Gastrocnemius medialis (tissue), 4 donors: ENCODE data around the gene BTBD16. TPM values are rescaled to one million over a fixed set of nuclear protein-coding genes. Genes with fewer than 3 reads are reported as not detected.

ENCODE experiments used
- ATAC-seq, 2 donors: fragments of 150-250 bp; one replicate each; pipeline ENCODE4 v1.9.1; 2016
- DNase-seq, 2 donors: peaks; one replicate each; pipeline ENCODE4 v3.0.0-alpha.2; 2019
- H3K27ac ChIP-seq, 4 donors: fragments of 200-600 bp; sonication (generic); 1 replicate in 1 of 4; 2 replicates in 3 of 4; pipeline ENCODE4 v1.5.1; 2016 to 2018; ENCODE audit warnings: mild to moderate bottlenecking in 2 of 4, moderate library complexity in 1 of 4
- H3K27me3 ChIP-seq, 3 donors: fragments of 200-600 bp; sonication (generic) in 2 of 3; 1 replicate in 1 of 3; 2 replicates in 2 of 3; pipeline versions ENCODE4 v1.5.1 to v1.6.0; 2016 to 2019; ENCODE audit warnings: mild to moderate bottlenecking in 1 of 3, moderate library complexity in 1 of 3
- H3K36me3 ChIP-seq, 2 donors: fragments of 200-600 bp; sonication (generic) in 1 of 2; one replicate each; pipeline ENCODE4 v1.5.1; 2017 to 2018
- H3K4me1 ChIP-seq, 2 donors: fragments of 200-600 bp; sonication (generic) in 1 of 2; one replicate each; pipeline ENCODE4 v1.5.1; 2016 to 2017; ENCODE audit warnings: mild to moderate bottlenecking in 2 of 2
- H3K4me3 ChIP-seq, 4 donors: fragments of 200-600 bp; sonication (generic) in 3 of 4; 1 replicate in 1 of 4; 2 replicates in 3 of 4; pipeline ENCODE4 v1.5.1; 2016 to 2019; ENCODE audit warnings: mild to moderate bottlenecking in 2 of 4
- H3K9me3 ChIP-seq, 3 donors: fragments of 200-600 bp; sonication (generic) in 2 of 3; 1 replicate in 1 of 3; 2 replicates in 2 of 3; pipeline ENCODE4 v1.5.1; 2016 to 2019
- POLR2A ChIP-seq, 2 donors: fragments of 450-650 bp; IDR thresholded peaks; one replicate each; pipeline ENCODE4 v1.6.1; 2017; ENCODE audit warnings: antibody characterized with exemption in 2 of 2, mild to moderate bottlenecking in 2 of 2, moderate library complexity in 2 of 2
- in situ Hi-C, 4 donors: fragments of 200-750 bp; cut with MboI; loops; one replicate each; pipeline versions ENCODE4 v1.15.0 to v1.8.0; 2017; ENCODE audit warnings: low sequenced_read_pairs in 4 of 4
- intact Hi-C: fragments of 100-400 bp; cut with DNase I; formaldehyde crosslinking; loops from one replicate; pipeline ENCODE4 v1.15.1; 2023; ENCODE audit warnings: low total_unique reads
- total RNA-seq, 4 donors: library from RNA; depleted of rRNA; stranded (reverse); fragments of >200 nt; gene quantifications; one replicate each; pipeline versions ENCODE4 v1.1.0 to v1.2.3, GENCODE V29; 2016
- TF ChIP-seq, protein P1 (sequence below), 5 experiments: fragments of 450-650 bp in 3 of 5; fragments of 200-600 bp in 2 of 5; sonication (generic) in 2 of 5; IDR thresholded peaks in 4 of 5; conservative IDR thresholded peaks in 1 of 5; 1 replicate in 4 of 5; 2 replicates in 1 of 5; pipeline ENCODE4 v1.5.1; 2016 to 2019; ENCODE audit warnings: antibody characterized with exemption in 5 of 5, mild to moderate bottlenecking in 3 of 5, moderate library complexity in 3 of 5

BTBD16 gene
- total RNA-seq, 4 donors from 2014 or later, result 0.46 to 0.55 TPM; not detected in 2

DNA sequence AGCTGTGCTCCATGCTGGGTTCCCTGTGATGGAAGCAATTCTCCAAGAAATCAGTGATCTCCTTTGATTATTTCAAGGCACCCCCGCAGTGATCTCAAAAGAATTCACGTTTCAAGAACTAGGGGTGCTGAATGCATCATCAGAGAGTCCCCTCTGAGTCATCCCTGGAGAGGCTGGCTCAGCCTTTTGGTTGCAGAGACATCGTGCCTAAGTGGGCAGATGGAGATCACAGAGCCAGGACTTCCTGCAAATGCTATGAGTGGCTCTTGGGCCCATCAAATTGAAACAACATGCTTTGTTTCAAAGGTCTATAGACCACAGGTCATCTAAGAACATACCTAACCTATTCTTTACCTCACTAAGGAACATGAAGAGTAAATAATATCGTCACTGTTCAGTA, 61.9 kb downstream of the BTBD16 start:
- no peaks in the 10 kb centered on the region for H3K4me1 ChIP-seq
- no peak for DNase-seq
- H3K4me3 ChIP-seq, result no peak overlapping the region
- in situ Hi-C loops, result no loop called here
- no peaks in the 10 kb centered on the region for H3K27me3 ChIP-seq
- intact Hi-C loops, result no loop called here
- no peaks in the 10 kb centered on the region for H3K9me3 ChIP-seq
- no peak overlapping the region for H3K27ac ChIP-seq
- no peak for ATAC-seq
- TF ChIP-seq POLR2A (IDR thresholded peaks at IDR 0.05), result no peak
- H3K36me3 ChIP-seq, result no peaks in the 10 kb centered on the region

DNA sequence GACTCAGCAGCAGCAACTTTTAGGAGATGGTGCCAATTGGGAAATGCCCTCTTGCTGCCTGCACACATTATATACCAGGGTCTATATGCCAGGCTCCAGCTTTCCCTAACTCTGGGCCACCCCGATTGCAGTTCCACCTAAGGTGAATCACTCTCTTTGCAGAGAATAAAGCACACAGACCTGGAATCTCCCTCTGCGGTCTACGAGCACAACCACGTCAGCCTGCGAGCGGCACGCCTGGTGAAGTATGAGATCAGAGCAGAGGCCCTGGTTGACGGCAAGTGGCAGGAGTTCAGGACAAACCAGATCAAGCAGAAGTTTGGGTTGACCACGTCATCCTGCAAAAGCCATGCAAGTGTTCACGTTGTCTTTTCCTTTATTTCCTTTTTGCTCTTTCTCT, 65.2 kb downstream of the BTBD16 start:
- Histone ChIP-seq H3K27me3 (no peaks in the 10 kb centered on the region), H3K4me1 (peaks cover 0 to 6% of the 10 kb centered on the region in 2 donors), H3K27ac (no peak overlapping the region), H3K4me3 (no peak overlapping the region), H3K9me3 (no peaks in the 10 kb centered on the region), H3K36me3 (no peaks in the 10 kb centered on the region)
- TF ChIP-seq, protein P1, sequence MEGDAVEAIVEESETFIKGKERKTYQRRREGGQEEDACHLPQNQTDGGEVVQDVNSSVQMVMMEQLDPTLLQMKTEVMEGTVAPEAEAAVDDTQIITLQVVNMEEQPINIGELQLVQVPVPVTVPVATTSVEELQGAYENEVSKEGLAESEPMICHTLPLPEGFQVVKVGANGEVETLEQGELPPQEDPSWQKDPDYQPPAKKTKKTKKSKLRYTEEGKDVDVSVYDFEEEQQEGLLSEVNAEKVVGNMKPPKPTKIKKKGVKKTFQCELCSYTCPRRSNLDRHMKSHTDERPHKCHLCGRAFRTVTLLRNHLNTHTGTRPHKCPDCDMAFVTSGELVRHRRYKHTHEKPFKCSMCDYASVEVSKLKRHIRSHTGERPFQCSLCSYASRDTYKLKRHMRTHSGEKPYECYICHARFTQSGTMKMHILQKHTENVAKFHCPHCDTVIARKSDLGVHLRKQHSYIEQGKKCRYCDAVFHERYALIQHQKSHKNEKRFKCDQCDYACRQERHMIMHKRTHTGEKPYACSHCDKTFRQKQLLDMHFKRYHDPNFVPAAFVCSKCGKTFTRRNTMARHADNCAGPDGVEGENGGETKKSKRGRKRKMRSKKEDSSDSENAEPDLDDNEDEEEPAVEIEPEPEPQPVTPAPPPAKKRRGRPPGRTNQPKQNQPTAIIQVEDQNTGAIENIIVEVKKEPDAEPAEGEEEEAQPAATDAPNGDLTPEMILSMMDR (IDR thresholded peaks at IDR 0.05 in 4 of 5, conservative IDR thresholded peaks at IDR 0.05 in 1 of 5), result no peak
- no peak for TF ChIP-seq POLR2A (IDR thresholded peaks at IDR 0.05)
- intact Hi-C loops, result no loop called here
- in situ Hi-C loops, result no loop called here
- no peak for ATAC-seq
- DNase-seq, result no peak

DNA sequence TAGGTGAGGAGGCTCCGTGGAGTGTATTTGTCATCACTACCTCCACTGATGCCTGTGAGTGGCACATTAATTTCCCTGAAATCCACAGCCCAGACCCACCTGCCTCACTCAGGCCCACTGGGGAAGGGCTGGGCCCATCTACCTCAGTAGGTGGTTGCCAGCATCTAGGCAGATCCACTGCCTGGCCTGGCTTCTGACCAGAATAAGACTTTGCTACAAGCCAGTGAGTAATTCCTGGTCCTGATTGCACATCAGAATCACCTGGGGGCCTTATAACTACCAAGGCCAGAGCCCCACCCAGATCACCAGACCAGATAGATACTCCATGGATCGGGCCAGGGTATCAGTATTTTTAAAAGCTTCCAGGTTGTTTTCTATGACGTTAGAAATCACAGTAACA, 65.9 kb downstream of the BTBD16 start:
- DNase-seq (no peak), ATAC-seq (no peak)
- Histone ChIP-seq H3K4me1 (peaks cover 0 to 8% of the 10 kb centered on the region in 2 donors), H3K4me3 (no peak overlapping the region), H3K36me3 (no peaks in the 10 kb centered on the region), H3K9me3 (no peaks in the 10 kb centered on the region), H3K27ac (no peak overlapping the region), H3K27me3 (no peaks in the 10 kb centered on the region)
- intact Hi-C loops, result no loop called here
- in situ Hi-C loops, result no loop called here
- no peak for TF ChIP-seq POLR2A (IDR thresholded peaks at IDR 0.05)
- TF ChIP-seq, protein P1 (IDR thresholded peaks at IDR 0.05 in 4 of 5, conservative IDR thresholded peaks at IDR 0.05 in 1 of 5), result no peak

DNA sequence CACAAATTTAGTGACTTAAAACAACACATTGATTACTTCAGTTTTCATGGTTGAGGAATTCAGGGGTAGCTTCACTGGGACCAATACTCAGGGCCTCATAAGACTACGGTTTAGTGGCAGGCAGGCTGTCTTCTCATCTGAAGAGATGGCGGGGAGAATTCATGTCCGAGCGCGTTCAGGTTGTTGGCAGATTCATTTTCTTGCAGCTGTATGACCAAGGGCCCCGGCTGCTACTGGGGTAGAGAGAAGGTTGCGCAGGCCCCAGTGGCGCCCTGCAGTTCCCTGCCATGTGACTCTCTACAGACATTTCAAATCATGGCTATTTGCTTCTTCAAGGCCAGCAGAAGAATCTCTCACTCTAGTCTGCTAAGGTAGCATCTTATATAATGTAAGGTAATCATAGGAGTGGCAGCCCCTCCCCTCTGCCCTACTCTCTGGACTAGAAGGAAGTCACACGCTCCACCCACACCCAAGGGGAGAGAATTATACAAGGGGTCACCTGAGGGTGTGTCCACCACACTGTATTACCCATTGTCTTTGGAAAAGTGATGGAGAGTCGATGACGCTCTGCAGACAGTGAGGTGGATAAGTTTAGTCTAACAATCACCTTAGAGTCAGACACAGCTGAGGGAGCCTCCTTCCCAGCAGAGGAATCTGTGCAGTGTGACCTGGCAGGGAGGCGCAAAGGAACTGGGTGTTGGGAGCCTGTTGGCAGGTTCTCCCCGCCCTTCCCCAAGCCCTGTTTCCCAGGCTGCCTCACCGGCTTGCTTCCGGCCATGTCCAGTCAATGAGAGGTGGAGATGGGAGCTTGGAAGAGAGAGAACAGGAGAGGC, 67.7 kb downstream of the BTBD16 start:
- Histone ChIP-seq H3K27ac (no peak overlapping the region), H3K27me3 (no peaks in the 10 kb centered on the region), H3K4me1 (peaks cover 0 to 8% of the 10 kb centered on the region in 2 donors), H3K9me3 (no peaks in the 10 kb centered on the region), H3K4me3 (no peak overlapping the region), H3K36me3 (no peaks in the 10 kb centered on the region)
- intact Hi-C loops, result no loop called here
- in situ Hi-C loops, result no loop called here
- DNase-seq (no peak), ATAC-seq (no peak)
- TF ChIP-seq, protein P1 (IDR thresholded peaks at IDR 0.05 in 4 of 5, conservative IDR thresholded peaks at IDR 0.05 in 1 of 5), result no peak
- TF ChIP-seq POLR2A (IDR thresholded peaks at IDR 0.05), result no peak

DNA sequence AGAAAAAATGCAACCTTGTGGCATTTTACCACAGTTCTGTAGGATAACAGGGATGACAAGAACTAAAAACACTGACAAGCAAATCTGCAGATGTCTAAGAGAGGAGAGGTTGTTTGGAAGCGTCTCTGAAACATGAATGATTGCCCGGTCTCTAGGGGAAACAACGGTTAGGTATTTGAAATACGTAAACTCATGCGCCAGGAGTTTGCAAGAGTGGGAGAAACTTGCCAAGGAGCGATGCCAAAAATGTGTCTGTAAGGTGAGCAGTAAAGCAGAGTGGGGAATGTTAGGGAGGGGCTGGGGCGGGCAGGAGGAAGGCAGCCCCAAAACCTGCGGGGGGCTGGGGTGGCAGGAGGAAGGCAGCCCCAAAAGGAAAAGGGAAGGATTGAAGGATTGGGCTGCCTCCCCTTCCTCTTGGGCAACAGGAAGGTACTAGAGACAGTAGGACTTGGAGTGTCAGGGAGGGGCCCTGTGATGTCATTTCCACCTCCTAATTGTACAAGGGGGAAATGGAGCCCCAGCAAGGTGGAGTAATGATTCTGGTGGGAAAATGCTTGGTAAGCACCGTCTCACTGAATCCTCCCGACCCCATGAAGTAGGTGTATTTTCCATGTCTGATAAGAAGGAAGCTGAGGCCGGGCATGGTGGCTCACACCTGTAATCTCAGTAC, 70.2 kb downstream of the BTBD16 start:
- H3K27ac ChIP-seq, result no peak overlapping the region
- H3K9me3 ChIP-seq, result no peaks in the 10 kb centered on the region
- H3K36me3 ChIP-seq, result no peaks in the 10 kb centered on the region
- H3K4me1 ChIP-seq, result peaks cover 0 to 8% of the 10 kb centered on the region in 2 donors
- TF ChIP-seq POLR2A (IDR thresholded peaks at IDR 0.05), result no peak
- TF ChIP-seq, protein P1 (IDR thresholded peaks at IDR 0.05 in 4 of 5, conservative IDR thresholded peaks at IDR 0.05 in 1 of 5), result no peak
- in situ Hi-C loops, result loop anchor here (5.0 to 10.0 kb wide), 3 partner anchors 94 to 224 kb away; partner anchors contain the start of gene DMBT1 (in 2 of the 4)
- DNase-seq (no peak), ATAC-seq (peak in 1 of 2 donors; percentile 52)
- intact Hi-C loops, result loop anchor here (5.0 kb wide), 1 partner anchor 44 kb away; no protein-coding TSS in a partner anchor
- no peaks in the 10 kb centered on the region for H3K27me3 ChIP-seq
- no peak overlapping the region for H3K4me3 ChIP-seq
